HEK293 (cell line): ENCODE data around the gene VASP.
A peak's percentile ranks its signal among the peaks of the same experiment; 100 is the strongest.

ENCODE experiments used
- CTCF ChIA-PET: fragments of 350-600 bp; formaldehyde crosslinking; extraction: SDS; loops from one replicate; lab custom pipeline; 2021; ENCODE audit warnings: antibody characterized with exemption; lab: Yijun Ruan, JAX
- POLR2A ChIA-PET: fragments of 300-600 bp; formaldehyde crosslinking; extraction: SDS; loops from one replicate; lab custom pipeline; 2020; ENCODE audit warnings: antibody characterized with exemption, inconsistent platforms; lab: Yijun Ruan, JAX
- H3K27ac ChIP-seq: fragments of 200-500 bp; sonication (Bioruptor generic); 2 replicates; pipeline ENCODE4 v1.5.1; 2014; ENCODE audit warnings: low read depth, low read length, control low read depth, inconsistent platforms; ENCODE audit errors: extremely low read depth
- H3K36me3 ChIP-seq, 2 experiments: fragments of 200-500 bp in 1 of 2; sonication (Bioruptor generic) in 1 of 2; 1 replicate in 1 of 2; 2 replicates in 1 of 2; pipeline ENCODE4 v1.5.1; 2014 to 2017; ENCODE audit warnings: inconsistent platforms in 2 of 2, low read length in 2 of 2; ENCODE audit not compliant: control insufficient read depth in 2 of 2, insufficient read depth in 1 of 2
- H3K4me1 ChIP-seq: fragments of 200-500 bp; sonication (Bioruptor generic); 2 replicates; pipeline ENCODE4 v1.5.1; 2014; ENCODE audit warnings: mild to moderate bottlenecking, low read length, inconsistent platforms; ENCODE audit not compliant: control insufficient read depth, insufficient read depth
- H3K4me3 ChIP-seq: 2 replicates; pipeline ENCODE4 v1.5.1; 2011; ENCODE audit warnings: low read depth, mild to moderate bottlenecking, control low read depth, low read length, moderate library complexity
- H3K9me3 ChIP-seq: fragments of 200-500 bp; sonication (Bioruptor generic); 2 replicates; pipeline ENCODE4 v1.5.1; 2014; ENCODE audit warnings: low read depth, low read length, inconsistent platforms; ENCODE audit not compliant: control insufficient read depth, insufficient read depth
- ATF2 ChIP-seq: fragments of 450-650 bp; formaldehyde crosslinking; IDR thresholded peaks from 2 replicates; pipeline ENCODE4 v1.5.1; 2016; ENCODE audit warnings: missing biosample characterization, missing genetic modification characterization, low read depth
- KLF1 ChIP-seq: fragments of 450-650 bp; formaldehyde crosslinking; IDR thresholded peaks from 2 replicates; pipeline ENCODE4 v1.5.1; 2016; ENCODE audit warnings: missing biosample characterization, missing genetic modification characterization
- KLF8 ChIP-seq: fragments of 450-650 bp; formaldehyde crosslinking; IDR thresholded peaks from 2 replicates; pipeline ENCODE4 v1.5.1; 2016; ENCODE audit warnings: missing biosample characterization, missing genetic modification characterization
- KLF9 ChIP-seq: fragments of 450-650 bp; formaldehyde crosslinking; IDR thresholded peaks from 2 replicates; pipeline ENCODE4 v1.5.1; 2016; ENCODE audit warnings: missing biosample characterization, missing genetic modification characterization, low read depth
- SP2 ChIP-seq: fragments of 450-650 bp; formaldehyde crosslinking; IDR thresholded peaks from 2 replicates; pipeline ENCODE4 v1.5.1; 2016; ENCODE audit warnings: missing biosample characterization, missing genetic modification characterization
- SP3 ChIP-seq: fragments of 450-650 bp; formaldehyde crosslinking; IDR thresholded peaks from 2 replicates; pipeline ENCODE4 v1.5.1; 2016; ENCODE audit warnings: missing biosample characterization, missing genetic modification characterization
- ZBTB10 ChIP-seq: fragments of 450-650 bp; formaldehyde crosslinking; IDR thresholded peaks from 2 replicates; pipeline ENCODE4 v1.5.1; 2016; ENCODE audit warnings: missing biosample characterization, missing genetic modification characterization
- ZNF302 ChIP-seq: fragments of 450-650 bp; formaldehyde crosslinking; IDR thresholded peaks from 2 replicates; pipeline ENCODE4 v1.5.1; 2016; ENCODE audit warnings: missing biosample characterization, missing genetic modification characterization, low read depth
- ZNF423 ChIP-seq: fragments of 450-650 bp; formaldehyde crosslinking; IDR thresholded peaks from 2 replicates; pipeline ENCODE4 v1.5.1; 2016; ENCODE audit warnings: missing biosample characterization, missing genetic modification characterization
- ZNF658 ChIP-seq: fragments of 450-650 bp; formaldehyde crosslinking; IDR thresholded peaks from 2 replicates; pipeline ENCODE4; 2016; ENCODE audit warnings: missing biosample characterization, missing genetic modification characterization
- TF ChIP-seq, protein P1 (sequence below): fragments of 450-650 bp; formaldehyde crosslinking; IDR thresholded peaks from 2 replicates; pipeline ENCODE4 v1.5.1; 2016; ENCODE audit warnings: missing biosample characterization, missing genetic modification characterization

The VASP gene

DNA sequence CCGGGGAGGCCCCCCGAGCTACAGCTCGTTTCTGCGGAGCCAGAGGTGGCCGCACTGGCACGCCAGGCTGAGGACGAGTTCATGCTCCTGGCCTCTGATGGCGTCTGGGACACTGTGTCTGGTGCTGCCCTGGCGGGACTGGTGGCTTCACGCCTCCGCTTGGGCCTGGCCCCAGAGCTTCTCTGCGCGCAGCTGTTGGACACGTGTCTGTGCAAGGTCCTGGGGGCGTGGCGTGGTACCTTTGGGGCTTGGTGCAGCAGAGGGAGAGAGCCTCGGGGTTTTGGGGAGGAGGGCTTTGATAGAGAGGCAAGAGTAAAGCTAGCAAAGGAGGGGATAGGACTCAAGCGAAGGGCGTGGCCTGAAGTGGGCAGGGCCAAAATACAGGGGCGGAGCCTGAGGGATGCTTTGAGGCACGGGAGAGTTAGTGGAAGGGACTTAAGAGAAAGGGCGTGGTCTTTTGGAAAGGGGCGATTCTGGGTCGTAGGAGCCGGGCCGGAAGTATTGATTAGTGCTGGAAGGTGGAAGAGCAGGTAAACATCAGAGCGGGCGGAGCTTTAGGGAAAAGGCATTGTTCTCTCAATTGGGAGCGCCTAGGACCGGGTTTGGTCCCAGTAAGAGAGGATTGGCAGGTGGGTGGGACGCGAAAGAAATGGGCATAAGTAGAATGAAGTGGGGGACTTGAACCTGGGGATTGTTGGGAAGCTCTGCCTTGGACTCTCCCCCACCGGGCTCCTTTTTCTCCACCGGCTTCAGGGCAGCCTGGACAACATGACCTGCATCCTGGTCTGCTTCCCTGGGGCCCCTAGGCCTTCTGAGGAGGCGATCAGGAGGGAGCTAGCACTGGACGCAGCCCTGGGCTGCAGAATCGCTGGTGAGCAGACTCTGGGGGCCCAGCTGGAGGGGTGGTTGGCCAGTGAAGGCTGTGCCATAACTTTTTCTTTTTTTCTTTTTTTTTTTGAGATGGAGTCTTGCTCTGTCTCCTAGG lies 7.8 kb upstream of the VASP start:
- Histone ChIP-seq H3K27ac (no peak overlapping the region), H3K4me1 (peaks cover 6% of the 10 kb centered on the region), H3K4me3 (no peak overlapping the region), H3K9me3 (no peaks in the 10 kb centered on the region), H3K36me3 (no peaks in the 10 kb centered on the region)
- CTCF ChIA-PET: interaction anchor here (0.6 to 3.1 kb wide), 2 partner anchors 14 to 1341 kb away, joined by 4 to 15 read pairs; no protein-coding TSS in a partner anchor
- POLR2A ChIA-PET: interaction anchor here (0.6 to 1.4 kb wide), 4 partner anchors 8 to 181 kb away, joined by 3 to 9 read pairs (median 4); no protein-coding TSS in a partner anchor
- peak; percentile 48 for TF ChIP-seq SP2 (tag by site-specific recombination)
- peak; percentile 92 for TF ChIP-seq KLF1 (tag by site-specific recombination)
- TF ChIP-seq ZNF658 (tag by site-specific recombination): no peak
- no peak for TF ChIP-seq ZBTB10
- peak; percentile 41; the same call in 1 of the 2 replicates for TF ChIP-seq SP3 (tag by site-specific recombination)
- TF ChIP-seq, protein P1, sequence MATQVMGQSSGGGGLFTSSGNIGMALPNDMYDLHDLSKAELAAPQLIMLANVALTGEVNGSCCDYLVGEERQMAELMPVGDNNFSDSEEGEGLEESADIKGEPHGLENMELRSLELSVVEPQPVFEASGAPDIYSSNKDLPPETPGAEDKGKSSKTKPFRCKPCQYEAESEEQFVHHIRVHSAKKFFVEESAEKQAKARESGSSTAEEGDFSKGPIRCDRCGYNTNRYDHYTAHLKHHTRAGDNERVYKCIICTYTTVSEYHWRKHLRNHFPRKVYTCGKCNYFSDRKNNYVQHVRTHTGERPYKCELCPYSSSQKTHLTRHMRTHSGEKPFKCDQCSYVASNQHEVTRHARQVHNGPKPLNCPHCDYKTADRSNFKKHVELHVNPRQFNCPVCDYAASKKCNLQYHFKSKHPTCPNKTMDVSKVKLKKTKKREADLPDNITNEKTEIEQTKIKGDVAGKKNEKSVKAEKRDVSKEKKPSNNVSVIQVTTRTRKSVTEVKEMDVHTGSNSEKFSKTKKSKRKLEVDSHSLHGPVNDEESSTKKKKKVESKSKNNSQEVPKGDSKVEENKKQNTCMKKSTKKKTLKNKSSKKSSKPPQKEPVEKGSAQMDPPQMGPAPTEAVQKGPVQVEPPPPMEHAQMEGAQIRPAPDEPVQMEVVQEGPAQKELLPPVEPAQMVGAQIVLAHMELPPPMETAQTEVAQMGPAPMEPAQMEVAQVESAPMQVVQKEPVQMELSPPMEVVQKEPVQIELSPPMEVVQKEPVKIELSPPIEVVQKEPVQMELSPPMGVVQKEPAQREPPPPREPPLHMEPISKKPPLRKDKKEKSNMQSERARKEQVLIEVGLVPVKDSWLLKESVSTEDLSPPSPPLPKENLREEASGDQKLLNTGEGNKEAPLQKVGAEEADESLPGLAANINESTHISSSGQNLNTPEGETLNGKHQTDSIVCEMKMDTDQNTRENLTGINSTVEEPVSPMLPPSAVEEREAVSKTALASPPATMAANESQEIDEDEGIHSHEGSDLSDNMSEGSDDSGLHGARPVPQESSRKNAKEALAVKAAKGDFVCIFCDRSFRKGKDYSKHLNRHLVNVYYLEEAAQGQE (tag by site-specific recombination): no peak
- TF ChIP-seq KLF8 (tag by site-specific recombination): 0 out of 2 replicates have a peak, but pooled peaks have one; percentile 42
- TF ChIP-seq KLF9 (tag by site-specific recombination): peak; percentile 76
- TF ChIP-seq ZNF302 (tag by site-specific recombination): no peak

DNA sequence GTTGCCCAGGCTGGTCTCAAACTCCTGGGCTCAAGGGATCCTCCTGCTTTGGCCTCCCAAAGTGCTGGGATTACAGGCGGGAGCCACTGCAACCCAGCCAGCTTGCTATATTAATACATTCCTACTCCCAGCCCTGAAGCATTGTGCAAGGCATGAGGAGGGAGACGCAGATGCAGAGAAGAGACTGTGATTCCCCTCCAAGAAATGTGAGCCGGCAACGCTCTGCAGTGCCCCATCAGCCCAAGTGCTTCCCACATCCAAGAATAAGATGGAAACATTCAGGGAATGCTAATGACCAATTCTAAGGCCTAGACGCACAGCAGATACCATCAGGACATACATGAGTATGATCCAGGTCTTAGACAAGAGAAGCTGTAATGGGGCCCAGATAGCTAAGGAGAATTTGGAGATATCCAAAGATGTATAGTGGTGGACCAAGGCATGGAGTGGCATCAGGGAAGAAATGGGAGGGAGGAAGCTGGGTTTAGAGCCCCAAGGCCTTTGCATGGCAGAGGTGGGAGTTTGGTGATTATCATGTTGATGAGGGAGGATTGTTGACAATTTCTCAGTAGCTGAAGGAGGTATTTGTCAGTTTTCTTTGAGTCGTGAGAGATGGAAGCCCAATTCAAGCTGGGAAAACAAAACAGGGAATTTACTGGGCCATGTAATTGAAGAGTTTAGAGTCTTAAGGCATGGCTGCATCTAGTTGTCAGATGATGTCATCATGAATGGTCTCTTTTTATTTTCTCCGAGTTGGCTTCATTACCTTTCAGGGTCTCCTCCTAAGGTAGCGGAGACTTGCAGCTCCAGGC lies 6.2 kb upstream of the VASP start:
- TF ChIP-seq ZNF423 (tag by site-specific recombination) (no peak), ATF2 (tag by site-specific recombination) (peak; percentile 84)
- TF ChIP-seq, all 188 proteins: peak for 1
- H3K36me3 ChIP-seq: no peaks in the 10 kb centered on the region
- CTCF ChIA-PET: interaction anchor here (1.0 to 1.3 kb wide), 2 partner anchors 16 to 62 kb away, joined by 3 read pairs; no protein-coding TSS in a partner anchor
- peaks cover 10% of the 10 kb centered on the region for H3K4me1 ChIP-seq
- no peak overlapping the region for H3K4me3 ChIP-seq
- POLR2A ChIA-PET: interaction anchor here (0.5 kb wide), 1 partner anchor 213 kb away, joined by 6 read pairs; no protein-coding TSS in a partner anchor
- no peaks in the 10 kb centered on the region for H3K9me3 ChIP-seq
- H3K27ac ChIP-seq: no peak overlapping the region
